CD4-positive, alpha-beta T cell (primary cell): ENCODE data around the gene NKAIN1. TPM values are rescaled to one million over a fixed set of nuclear protein-coding genes. Genes with fewer than 3 reads are reported as not detected.

ENCODE experiments used
- ATAC-seq: fragments of 200-7000 bp; cut with Tn5 transposase; one replicate; pipeline ENCODE4 v1.10.0; 2022; ENCODE audit warnings: mild to moderate bottlenecking; ENCODE audit not compliant: poor library complexity
- CTCF ChIA-PET: fragments of 350-600 bp; sonication (Branson Sonifier 250); formaldehyde crosslinking; loops from one replicate; lab custom pipeline; 2021; ENCODE audit warnings: antibody characterized with exemption, inconsistent platforms; lab: Charles Lee
- POLR2A ChIA-PET: fragments of 350-600 bp; sonication (Branson Sonifier 250); formaldehyde crosslinking; loops from one replicate; lab custom pipeline; 2021; ENCODE audit warnings: antibody characterized with exemption, inconsistent platforms; lab: Charles Lee
- DNase-seq, 14 experiments: peaks; one replicate each; pipeline ENCODE4 v3.0.0-alpha.2; 2013 to 2020; ENCODE audit warnings: mixed read lengths in 2 of 14
- H3K27ac ChIP-seq, 2 donors: one replicate each; pipeline versions ENCODE4 v1.5.1 to v1.7.0; 2013; ENCODE audit warnings: low read length in 2 of 2, low read depth in 1 of 2, mild to moderate bottlenecking in 1 of 2
- H3K27me3 ChIP-seq, 2 experiments: 1 replicate in 1 of 2; 2 replicates in 1 of 2; pipeline versions ENCODE4 v1.6.1 to v1.7.0; 2013; ENCODE audit warnings: low read length in 2 of 2, control low read depth in 1 of 2, mild to moderate bottlenecking in 1 of 2, moderate library complexity in 1 of 2; ENCODE audit not compliant: insufficient read depth in 2 of 2, control insufficient read depth in 1 of 2
- H3K36me3 ChIP-seq: one replicate; pipeline ENCODE4 v1.6.1; 2013; ENCODE audit warnings: low read length, control low read depth; ENCODE audit not compliant: insufficient read depth
- H3K4me1 ChIP-seq: one replicate; pipeline ENCODE4 v1.6.1; 2013; ENCODE audit warnings: low read length, control low read depth; ENCODE audit not compliant: insufficient read depth
- H3K4me3 ChIP-seq: one replicate; pipeline ENCODE4 v1.5.1; 2013; ENCODE audit warnings: mild to moderate bottlenecking, low read length, moderate library complexity
- H3K9me3 ChIP-seq, 2 experiments: 1 replicate in 1 of 2; 2 replicates in 1 of 2; pipeline versions ENCODE4 v1.6.1 to v1.7.0; 2013; ENCODE audit warnings: low read length in 2 of 2, mild to moderate bottlenecking in 2 of 2, control low read depth in 1 of 2, moderate library complexity in 1 of 2; ENCODE audit not compliant: control insufficient read depth in 1 of 2, insufficient read depth in 1 of 2
- H3K27ac Mint-ChIP-seq: one replicate; pipeline ENCODE4 v1.8.0; 2020; ENCODE audit warnings: mixed read lengths
- H3K27me3 Mint-ChIP-seq: one replicate; pipeline ENCODE4 v1.8.0; 2021; ENCODE audit warnings: mixed read lengths
- H3K36me3 Mint-ChIP-seq: one replicate; pipeline ENCODE4 v1.8.0; 2021; ENCODE audit warnings: low read depth, mixed read lengths
- H3K4me1 Mint-ChIP-seq: one replicate; pipeline ENCODE4 v1.8.0; 2021; ENCODE audit warnings: low read depth, mixed read lengths
- H3K4me3 Mint-ChIP-seq: one replicate; pipeline ENCODE4 v1.8.0; 2020; ENCODE audit warnings: mild to moderate bottlenecking, mixed read lengths
- H3K9me3 Mint-ChIP-seq: one replicate; pipeline ENCODE4 v1.8.0; 2020; ENCODE audit warnings: mixed read lengths
- CTCF ChIP-seq: fragments of 200-600 bp; IDR thresholded peaks from one replicate; pipeline ENCODE4 v1.8.0; 2022; ENCODE audit warnings: antibody characterized with exemption, mild to moderate bottlenecking
- intact Hi-C, 2 experiments: fragments of 100-400 bp; cut with DNase I in 1 of 2; cut with micrococcal nuclease in 1 of 2; formaldehyde crosslinking; loops; one replicate each; pipeline versions ENCODE4 v1.15.1 to v1.9.0; 2023 to 2025; cut with DNase I, micrococcal nuclease
- total RNA-seq, 174 experiments: library from RNA in 2 of 174; stranded (reverse) in 2 of 174; gene quantifications; one replicate each; pipeline ENCODE4 v1.2.3 and lab custom pipeline; 2021 to 2026

Gene NKAIN1
- total RNA-seq, 2 experiments from 2014 or later: not detected

GRCh38 chr1:31207046-31207445 is 32.6 kb downstream of the NKAIN1 start:
- CTCF ChIA-PET: no interaction called here
- peaks cover 0 to 8% of the 10 kb centered on the region in 2 experiments for H3K9me3 ChIP-seq
- H3K27me3 ChIP-seq: no peaks in the 10 kb centered on the region
- Mint-ChIP-seq H3K36me3 (no peaks in the 10 kb centered on the region), H3K9me3 (no peaks in the 10 kb centered on the region), H3K27me3 (peaks cover 9% of the 10 kb centered on the region), H3K27ac (no peak overlapping the region), H3K4me3 (no peak overlapping the region), H3K4me1 (no peaks in the 10 kb centered on the region)
- H3K4me3 ChIP-seq: no peak overlapping the region
- TF ChIP-seq CTCF: no peak
- no peak for ATAC-seq
- no peaks in the 10 kb centered on the region for H3K4me1 ChIP-seq
- H3K27ac ChIP-seq: no peak overlapping the region
- DNase-seq: no peak
- no peaks in the 10 kb centered on the region for H3K36me3 ChIP-seq
- intact Hi-C loops: no loop called here
- POLR2A ChIA-PET: no interaction called here

GRCh38 chr1:31203215-31203614 is 36.5 kb downstream of the NKAIN1 start:
- H3K27me3 Mint-ChIP-seq: peaks cover 8% of the 10 kb centered on the region
- DNase-seq (no peak), ATAC-seq (no peak)
- Histone ChIP-seq H3K27me3 (no peaks in the 10 kb centered on the region), H3K36me3 (no peaks in the 10 kb centered on the region), H3K4me1 (no peaks in the 10 kb centered on the region), H3K27ac (no peak overlapping the region), H3K9me3 (no peaks in the 10 kb centered on the region), H3K4me3 (no peak overlapping the region)
- no peak overlapping the region for H3K4me3 Mint-ChIP-seq
- H3K9me3 Mint-ChIP-seq: no peaks in the 10 kb centered on the region
- ChIA-PET CTCF (no interaction called here), POLR2A (no interaction called here)
- TF ChIP-seq CTCF: no peak
- no peaks in the 10 kb centered on the region for H3K4me1 Mint-ChIP-seq
- H3K27ac Mint-ChIP-seq: no peak overlapping the region
- intact Hi-C loops: no loop called here
- H3K36me3 Mint-ChIP-seq: no peaks in the 10 kb centered on the region

GRCh38 chr1:31201931-31202360 is 37.7 kb downstream of the NKAIN1 start:
- ChIA-PET POLR2A (no interaction called here), CTCF (no interaction called here)
- no peak overlapping the region for H3K4me3 Mint-ChIP-seq
- ATAC-seq (no peak), DNase-seq (no peak)
- Histone ChIP-seq H3K27ac (no peak overlapping the region), H3K9me3 (no peaks in the 10 kb centered on the region), H3K4me1 (no peaks in the 10 kb centered on the region), H3K27me3 (no peaks in the 10 kb centered on the region), H3K36me3 (no peaks in the 10 kb centered on the region), H3K4me3 (no peak overlapping the region)
- intact Hi-C loops: no loop called here
- H3K27me3 Mint-ChIP-seq: peaks cover 8% of the 10 kb centered on the region
- no peak for TF ChIP-seq CTCF
- H3K27ac Mint-ChIP-seq: no peak overlapping the region
- H3K9me3 Mint-ChIP-seq: no peaks in the 10 kb centered on the region
- no peaks in the 10 kb centered on the region for H3K4me1 Mint-ChIP-seq
- no peaks in the 10 kb centered on the region for H3K36me3 Mint-ChIP-seq
